Measurements from ENCODE around the gene TDP1. TPM values are rescaled to one million over a fixed set of nuclear protein-coding genes. Genes with fewer than 3 reads are reported as not detected.

The TDP1 gene
- total RNA-seq, 1 donor from 2014 or later, result 13.6 TPM

DNA sequence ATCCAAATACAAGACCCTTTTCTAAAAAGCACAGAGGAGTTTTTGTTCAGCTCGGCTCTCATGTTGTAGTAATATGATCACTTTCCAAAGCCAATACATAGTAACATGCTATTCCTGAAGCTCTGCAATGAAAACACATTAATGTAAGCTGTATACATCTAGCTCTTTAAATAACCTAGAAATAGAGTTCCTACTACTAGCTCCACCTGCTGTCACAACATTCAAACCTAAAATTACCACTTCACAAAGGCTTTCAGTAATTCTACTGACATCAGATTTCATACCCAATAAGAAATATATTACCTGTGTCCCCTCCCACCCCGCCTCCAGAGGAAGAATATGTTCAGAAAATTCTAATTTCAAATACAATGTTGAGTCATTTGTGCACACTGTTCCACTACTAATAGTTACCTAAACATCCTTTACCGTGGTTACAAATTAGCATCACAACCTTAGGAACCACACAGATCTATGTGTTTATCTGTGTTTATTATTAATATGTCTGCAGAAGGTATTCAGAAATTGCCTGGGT is 19.0 kb upstream of the TDP1 start:
- no peak for DNase-seq (ENCODE audit: low spot score)

DNA sequence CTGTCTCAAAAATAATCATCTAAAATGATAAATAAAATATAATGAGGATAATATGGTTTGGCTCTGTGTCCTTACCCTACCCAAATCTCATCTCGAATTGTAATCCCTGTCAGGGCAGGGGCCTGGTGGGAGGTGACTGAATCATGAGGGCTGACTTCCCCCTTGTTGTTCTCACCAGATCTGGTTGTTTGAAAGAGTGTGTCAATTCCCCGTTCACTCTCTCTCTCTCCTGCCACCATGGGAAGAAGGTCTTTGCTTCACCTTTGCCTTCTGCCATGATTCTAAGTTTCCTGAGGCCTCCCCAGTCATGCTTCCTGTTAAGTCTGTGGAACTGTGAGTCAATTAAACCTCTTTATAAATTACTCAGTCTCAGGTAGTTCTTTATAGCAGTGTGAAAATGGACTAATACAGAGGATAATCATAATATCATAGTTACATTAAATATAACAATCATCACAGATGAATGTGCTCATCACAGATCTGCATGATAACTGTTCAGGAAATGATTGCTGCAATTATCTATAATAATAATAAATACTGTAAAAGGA is 13.8 kb upstream of the TDP1 start:
- DNase-seq (ENCODE audit: low spot score), result no peak

DNA sequence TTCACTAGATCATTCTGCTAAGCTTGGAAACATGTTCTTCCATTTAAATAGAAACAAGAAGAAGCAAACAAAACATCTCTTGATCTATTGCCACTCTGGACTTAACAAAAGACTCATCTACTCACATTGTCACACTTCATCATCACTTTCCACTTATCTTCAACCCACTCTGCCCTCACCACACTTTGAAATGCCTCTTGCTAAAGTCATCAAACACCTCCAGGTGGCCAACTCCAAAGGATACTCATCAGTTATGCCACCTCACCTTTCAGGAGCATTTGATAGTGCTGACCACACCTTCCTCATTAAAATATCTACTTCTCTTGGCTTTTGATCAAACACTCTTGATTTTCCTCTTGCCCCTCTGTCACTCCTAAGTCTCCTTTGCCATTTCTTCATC is 8.4 kb upstream of the TDP1 start:
- no peak for DNase-seq (ENCODE audit: low spot score)

DNA sequence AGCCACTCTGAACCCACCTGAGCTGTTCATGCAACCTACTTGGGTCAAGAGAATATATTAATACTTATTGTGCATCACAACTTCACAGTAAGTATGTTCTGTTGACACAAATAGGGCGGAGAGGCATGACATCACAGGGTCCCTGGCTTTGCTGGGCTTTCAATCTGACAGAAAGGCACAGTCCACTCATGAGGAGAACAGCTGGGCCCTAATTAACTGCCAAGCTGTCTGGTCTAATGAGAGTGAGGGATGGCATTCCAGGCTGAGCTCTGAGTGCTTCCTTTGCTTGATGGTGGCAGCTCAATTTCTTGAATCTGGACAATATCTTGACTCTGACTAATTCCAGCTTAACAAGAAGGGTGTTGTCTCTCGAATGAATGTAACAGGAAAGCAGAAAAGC is 3.2 kb upstream of the TDP1 start:
- no peak for DNase-seq (ENCODE audit: low spot score)

DNA sequence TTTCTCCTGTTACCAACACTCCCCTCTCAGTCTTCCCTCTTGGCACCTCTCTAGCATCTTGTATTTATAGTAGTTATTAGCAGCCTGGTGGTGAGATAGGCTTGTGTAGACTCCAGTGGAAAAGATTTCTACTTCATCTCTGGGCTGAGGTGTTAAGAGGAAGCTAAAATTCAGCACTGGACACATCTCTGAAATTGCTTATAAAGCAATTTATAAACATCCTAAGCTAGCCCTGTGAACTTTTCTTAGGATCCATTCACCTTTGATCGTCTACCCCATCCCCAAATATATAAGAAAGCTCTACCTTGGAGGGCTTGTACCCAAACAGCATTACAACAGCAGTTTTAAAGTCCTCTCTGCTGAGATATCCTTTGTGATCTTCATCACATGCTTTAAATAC is 2.1 kb upstream of the TDP1 start:
- DNase-seq (ENCODE audit: low spot score), result no peak

DNA sequence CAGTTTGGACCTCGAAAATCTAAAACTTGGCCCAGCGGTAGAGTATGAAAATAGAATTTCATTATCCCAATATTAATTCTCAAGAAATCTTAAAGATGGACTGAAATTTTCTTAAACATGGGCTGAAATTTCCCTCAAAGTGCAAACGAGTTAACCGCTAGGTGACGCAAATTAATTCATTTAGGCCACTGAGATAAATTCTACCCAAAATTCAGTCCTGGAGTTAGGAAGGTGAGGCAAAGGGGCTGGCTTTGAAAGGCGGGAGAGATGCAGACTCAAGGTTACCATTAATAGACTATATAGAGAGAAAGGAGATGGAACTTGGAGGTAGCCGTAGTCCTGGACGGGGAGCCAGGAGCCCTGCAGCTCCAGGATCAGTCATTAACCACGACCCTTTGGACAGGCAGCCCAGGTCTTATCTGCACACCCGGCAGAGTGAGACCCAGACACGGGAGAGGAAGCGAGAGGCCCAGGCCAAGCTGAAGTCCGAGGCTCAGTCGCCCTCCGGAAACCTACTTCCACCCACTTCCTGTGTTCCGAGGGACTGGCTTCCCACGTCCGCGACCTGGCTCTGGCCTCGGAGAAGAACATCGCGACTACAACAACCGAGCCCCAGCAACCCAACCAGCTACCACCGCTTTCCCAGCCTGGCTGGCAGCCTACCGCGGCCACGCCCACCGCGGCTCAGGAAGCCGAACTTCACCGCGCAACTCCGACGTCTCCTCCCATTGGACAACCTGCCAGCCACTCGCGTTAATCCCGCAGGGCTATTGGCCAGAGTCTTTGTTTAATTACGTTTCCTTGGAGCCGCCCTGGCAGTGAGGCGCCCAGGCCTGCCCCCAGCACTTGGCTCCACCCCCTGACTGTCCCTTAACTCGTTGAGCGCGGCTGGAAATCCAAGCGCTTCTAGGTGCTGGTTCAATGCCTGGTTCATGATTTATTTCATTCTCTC is 1.4 kb upstream of the TDP1 start, which contains the start of gene EFCAB11:
EFCAB11 (minus strand) TSS at position 661 of the 952 bp plus-strand sequence; CDS start at position 591, 70 bp downstream.
- DNase-seq (ENCODE audit: low spot score), result peak; percentile 97

DNA sequence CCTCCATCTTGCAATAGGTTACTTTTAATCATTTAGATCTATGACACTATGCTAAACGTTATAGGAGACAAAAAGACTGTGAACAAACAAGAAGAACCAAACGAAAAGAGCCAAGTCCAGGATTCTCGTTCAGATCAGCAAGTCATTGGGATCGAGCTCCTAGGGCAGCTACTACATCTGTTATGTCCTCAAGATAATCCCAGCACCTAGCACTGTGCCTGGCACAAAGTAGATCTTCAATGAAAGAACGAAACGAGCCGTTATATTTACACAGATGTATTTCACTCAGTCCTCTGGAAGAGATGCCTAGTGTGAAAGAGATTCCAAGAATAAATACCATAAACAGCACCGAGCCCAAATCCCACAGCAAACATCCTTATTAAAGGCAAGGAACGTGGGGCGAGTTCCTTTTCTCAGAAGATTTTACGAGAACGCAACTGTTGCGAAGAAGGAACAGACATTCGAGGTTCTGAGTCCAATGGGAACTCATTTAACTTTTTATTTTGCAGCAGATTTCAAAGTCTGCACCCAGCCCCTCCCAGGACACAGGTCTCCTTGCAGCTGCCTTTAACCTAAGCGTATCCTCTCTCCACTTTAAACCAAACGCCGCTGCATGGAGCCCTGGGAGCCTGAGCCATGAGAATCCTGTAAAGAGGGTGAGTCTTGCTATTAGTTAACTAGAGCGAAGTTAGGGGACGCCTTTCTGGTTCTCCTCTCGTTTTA is 544 bp upstream of the TDP1 start:
- no peak for DNase-seq (ENCODE audit: low spot score)

DNA sequence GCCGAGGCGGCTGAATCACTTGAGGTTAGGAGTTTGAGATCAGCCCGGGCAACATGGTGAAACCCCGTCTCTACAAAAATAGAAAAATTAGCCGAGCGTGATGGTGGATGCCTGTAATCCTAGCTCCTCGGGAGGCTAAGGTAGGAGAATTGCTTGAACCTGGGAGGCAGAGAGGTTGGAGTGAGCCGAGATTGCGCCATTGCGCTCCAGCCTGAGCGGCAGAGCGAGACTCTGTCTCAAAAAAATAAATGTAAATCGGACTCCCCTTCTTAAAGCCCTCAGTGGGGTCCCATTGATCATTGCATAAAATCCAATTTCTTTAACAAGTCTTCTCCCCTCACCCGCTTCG is 908 bp downstream of the TDP1 start:
- DNase-seq (ENCODE audit: low spot score), result no peak

DNA sequence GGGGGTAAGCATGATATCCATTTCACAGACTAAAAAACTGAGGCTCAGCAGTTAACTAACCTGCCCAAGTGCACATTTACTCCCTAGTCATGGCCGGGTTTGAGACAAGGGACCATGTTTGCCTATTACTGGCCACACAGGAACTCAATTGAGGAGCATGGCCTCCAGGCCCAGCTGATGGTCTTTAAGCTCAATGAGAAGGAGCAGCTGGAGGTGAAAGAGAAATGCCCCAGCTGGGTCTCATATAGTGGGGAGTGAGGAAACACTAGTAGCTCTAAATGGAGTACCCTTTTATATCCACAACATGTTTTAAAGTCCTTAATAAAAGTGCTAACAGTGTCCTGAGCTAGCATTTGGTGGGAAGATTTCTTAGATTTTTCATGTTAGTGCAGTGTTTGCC is 1.6 kb downstream of the TDP1 start:
- DNase-seq (ENCODE audit: low spot score), result no peak

DNA sequence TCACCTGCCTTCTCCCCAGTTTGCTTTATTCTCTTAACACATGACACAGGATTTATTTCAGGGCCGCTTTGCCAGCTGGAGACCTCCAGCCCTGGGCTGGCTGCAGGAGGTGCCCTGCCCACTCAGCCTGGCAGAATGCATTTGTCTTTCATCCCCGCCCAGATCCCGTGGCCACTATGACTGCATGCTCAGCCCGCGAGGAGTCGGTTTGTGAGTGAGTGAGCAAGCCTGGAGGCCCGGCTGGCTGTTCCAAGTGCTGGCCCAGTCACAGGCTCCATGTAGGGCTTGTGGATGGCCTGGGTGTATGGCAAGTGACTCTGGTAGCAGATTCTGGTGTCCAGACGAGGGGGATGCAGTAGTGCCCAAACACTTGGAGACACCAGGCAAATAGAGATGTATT is 2.1 kb downstream of the TDP1 start:
- no peak for DNase-seq (ENCODE audit: low spot score)

DNA sequence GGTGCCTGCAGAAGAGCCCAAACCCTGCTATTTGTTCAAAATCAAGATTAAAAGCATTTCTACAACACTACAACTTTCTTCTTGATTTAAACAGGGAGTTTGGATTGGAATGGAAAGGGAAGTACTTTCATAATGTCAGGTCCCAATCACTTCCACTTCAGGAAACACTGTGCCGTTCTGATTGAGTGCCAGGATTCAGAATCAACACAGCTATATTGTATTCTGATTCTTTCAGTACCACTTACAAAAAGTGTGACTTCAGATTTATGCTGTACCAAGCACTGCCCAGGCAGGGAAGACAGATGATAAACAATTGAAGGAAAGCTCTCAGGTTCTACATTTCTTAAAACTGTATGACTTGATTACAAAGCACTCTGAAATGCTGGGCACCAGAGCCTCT is 3.2 kb downstream of the TDP1 start:
- DNase-seq (ENCODE audit: low spot score), result no peak

DNA sequence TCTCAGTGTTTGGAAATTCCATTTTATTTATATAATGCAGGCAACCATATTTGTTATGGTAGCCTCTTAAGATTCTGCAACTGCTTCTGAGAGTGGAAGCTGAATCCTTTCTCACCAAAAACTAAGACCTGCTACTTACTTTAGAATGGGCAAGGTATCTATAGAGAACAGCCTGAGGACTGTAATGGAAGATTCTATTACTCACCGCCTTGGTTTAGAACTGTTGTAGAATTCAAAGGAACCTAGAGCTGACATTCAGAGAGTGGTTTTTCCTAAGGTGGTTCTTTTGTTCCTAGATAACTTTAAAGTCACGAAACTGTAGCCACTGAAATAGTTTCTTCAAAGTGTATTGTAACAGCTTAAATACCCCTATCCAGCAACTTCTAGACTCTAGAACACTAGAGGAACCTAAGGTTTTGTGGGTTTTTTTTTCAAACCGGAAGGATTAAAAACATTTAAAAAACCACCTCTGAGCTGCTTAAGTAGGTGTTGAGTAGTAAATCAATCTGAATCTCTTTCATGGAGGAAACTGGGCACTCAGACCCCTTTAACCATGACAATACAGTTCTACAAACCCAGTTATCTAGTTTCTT is 4.2 kb downstream of the TDP1 start:
- no peak for DNase-seq (ENCODE audit: low spot score)

DNA sequence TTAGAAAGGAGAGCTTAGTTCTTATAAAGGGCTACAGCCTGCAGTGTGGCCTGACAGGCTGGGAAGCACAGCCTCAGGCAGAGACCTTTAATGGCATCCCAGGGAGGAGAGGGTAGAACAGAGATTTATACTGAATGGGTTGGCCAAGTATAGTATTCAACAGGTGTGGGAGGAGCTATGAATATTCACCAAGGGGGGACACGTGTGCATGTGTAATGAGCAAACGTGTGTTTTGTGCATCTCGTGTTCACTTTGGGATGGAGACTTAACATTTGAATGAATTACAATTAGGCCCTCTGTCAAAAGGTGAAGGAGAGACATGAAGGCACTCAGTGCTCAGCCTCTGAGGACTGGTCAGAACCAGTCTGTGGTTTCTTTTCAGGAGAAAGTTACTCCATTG is 5.2 kb downstream of the TDP1 start:
- no peak for DNase-seq (ENCODE audit: low spot score)

DNA sequence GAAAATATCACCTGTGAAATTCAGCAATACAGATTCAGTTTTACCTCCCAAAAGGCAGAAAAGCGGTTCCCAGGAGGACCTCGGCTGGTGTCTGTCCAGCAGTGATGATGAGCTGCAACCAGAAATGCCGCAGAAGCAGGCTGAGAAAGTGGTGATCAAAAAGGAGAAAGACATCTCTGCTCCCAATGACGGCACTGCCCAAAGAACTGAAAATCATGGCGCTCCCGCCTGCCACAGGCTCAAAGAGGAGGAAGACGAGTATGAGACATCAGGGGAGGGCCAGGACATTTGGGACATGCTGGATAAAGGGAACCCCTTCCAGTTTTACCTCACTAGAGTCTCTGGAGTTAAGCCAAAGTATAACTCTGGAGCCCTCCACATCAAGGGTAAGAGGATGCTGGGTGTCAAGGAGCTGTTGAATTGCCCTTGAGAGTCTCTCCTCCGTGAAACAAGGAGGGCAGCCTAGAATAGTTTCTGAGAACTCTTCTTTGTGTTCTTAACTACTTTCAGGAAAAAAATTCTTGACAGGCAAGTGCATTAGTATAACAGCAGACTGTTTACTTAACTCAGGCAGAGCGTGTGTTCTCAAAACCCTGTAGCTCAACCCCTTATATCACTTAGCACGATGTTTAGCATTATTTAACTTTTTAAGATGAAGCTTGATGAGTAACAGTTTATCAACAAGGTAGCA is 7.7 kb downstream of the TDP1 start:
- no peak for DNase-seq (ENCODE audit: low spot score)

DNA sequence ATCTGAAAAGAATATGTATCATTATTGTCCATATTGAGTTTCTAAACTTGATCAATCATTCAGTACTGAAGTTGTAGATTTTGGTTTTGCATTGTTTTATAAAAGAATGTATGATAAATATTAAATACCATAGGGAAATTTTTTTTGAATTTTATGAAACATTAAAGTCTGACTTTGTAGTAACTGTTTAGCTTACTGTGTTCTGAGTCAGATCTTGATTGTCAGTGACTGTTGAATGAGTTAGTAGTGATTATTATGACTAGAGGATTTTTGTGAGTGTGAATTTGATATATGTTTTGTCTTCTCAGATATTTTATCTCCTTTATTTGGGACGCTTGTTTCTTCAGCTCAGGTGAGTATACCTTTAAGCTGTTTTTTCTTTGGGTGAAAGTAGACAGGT is 10.1 kb downstream of the TDP1 start:
- no peak for DNase-seq (ENCODE audit: low spot score)

DNA sequence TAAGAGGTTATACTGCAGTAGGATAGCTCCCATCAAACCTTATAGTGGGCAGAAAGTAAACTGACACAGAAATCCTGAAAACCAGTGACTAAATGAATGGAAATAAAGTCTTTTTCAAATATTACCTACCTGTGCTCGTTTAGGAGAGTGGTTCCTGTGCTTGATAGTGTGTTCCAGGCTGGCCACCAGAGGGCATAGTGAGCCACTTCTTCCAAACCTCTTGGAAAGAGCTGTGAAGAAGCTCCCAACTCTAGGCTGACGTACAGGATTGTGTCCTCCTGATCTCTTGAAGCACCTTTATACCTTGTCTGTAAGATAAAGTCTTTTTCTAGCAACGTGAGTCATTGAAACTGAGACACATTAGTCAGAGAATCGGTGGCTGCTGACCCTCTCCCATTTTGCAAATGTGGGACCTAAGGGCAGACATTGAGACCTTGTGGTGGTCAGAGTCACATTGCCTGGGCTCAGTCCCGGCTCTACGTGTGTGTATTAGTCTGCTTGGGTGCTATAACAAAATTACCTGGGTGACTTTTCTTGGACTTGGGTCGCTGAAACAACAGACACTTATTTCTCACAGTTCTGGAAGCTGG is 17.6 kb downstream of the TDP1 start:
- no peak for DNase-seq (ENCODE audit: low spot score)

DNA sequence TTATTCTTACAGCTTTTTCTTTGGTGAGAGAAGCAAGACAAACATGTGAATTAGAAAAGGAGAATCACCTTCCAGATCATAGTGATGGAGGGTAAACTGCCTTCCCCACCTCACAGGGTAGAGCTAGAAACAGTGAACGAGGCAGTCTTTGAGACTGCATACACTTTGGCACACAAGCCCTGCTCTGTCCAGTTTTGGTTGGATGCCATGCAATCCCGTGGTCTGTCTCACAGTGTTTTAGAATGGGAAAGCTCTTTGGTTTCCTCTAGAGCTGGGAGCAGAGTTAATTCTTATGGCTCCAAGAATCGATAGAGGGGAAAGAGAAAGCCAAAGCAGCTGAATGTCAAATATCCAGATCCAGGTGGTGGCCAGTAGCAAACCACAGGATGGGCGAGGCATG is 21.9 kb downstream of the TDP1 start:
- DNase-seq (ENCODE audit: low spot score), result no peak

DNA sequence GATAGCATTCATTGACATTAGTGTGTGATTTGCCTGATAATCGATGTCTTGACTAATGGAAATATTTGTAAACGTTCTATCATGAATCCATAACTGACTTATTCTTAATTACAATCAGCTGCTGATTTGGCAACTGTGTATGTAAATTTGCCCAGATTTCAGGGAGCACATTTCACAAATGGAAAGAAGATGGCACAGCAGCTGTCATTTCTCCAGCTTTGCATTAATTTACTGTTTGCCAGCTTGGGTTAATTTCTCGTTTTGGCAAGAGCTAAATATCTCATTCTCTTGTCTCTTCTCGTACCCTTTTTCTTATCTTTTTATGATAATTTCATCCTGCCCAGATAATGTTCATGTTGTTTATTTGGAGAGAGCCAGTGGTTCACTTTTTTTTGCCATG is 22.9 kb downstream of the TDP1 start:
- no peak for DNase-seq (ENCODE audit: low spot score)

DNA sequence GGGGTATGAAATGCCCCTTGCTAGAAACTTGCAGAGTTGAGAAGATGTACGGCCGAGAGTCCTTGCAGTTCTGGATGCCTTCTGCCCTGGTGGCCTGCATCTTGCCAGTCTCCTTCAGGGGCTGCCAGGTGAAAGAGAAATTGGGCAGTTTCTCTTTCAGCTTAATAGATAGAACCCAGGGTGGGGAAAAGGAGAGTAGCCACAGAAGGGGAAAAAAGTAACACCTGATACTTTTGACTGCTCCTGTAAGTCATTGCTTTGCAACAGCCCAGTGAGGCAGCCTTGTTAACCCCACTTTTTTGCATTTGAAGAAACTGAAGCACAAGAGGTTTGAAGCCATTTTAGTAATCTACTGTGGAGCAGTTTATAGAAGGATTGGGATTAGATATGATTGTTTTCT is 27.6 kb downstream of the TDP1 start:
- DNase-seq (ENCODE audit: low spot score), result no peak

DNA sequence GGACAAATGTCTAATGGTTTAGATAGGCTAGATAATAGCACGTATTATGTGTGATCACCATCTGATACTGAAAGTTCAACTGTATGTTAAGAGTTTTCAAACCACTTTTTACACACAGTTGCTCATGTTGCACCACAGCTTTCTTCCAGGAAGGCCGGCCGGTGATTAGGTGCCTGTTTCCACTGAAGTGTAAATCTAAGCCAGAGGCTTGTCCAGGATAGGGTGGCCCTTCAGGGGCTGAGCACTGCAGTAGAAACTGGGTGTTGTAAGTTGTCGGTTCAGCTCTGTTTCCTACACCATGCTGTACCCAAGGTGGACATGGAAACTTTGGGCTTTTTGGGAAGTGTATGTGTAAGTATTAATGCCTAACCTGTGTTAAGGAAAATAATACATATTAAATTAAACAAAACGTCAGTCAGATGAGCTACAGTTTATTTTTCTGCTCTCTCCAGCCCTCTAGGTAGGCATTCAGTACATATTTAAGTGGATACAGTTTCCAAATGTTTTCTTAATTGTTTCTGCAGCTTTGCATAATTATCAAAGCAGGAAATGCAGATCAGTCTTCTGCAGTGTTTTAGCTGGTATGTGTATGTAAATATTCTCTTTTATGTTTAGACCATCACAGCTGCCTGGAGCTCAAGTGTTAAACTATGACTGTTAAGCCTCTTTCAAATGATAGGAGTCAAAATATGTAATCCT is 30.9 kb downstream of the TDP1 start:
- DNase-seq (ENCODE audit: low spot score), result no peak
